Naive thymus-derived CD8-positive, alpha-beta T cell (primary cell): ENCODE results near the gene TPTE. TPM values are rescaled to one million over a fixed set of nuclear protein-coding genes. Genes with fewer than 3 reads are reported as not detected.
"Not testable (repeated sequence)": the region's sequence is repeated elsewhere in the genome, so short reads cannot be mapped to it uniquely, and the experiment has no call there.

Source experiments
- ATAC-seq, 2 donors: fragments of 150-1000 bp; cut with Tn5 transposase in 1 of 2; sonication (Bioruptor Pico), chemical (Tn5 transposase) in 1 of 2; 1 replicate in 1 of 2; 2 replicates in 1 of 2; pipeline ENCODE4 v1.10.0; 2021; ENCODE audit warnings: mild to moderate bottlenecking in 2 of 2, moderate library complexity in 2 of 2
- POLR2A ChIA-PET: fragments of 350-600 bp; sonication (Branson Sonifier 250); formaldehyde crosslinking; loops from one replicate; lab custom pipeline; 2021; ENCODE audit warnings: antibody characterized with exemption; lab: Charles Lee
- DNase-seq, 10 donors: peaks; one replicate each; pipeline versions ENCODE4 v3.0.0 to v3.0.0-alpha.2; 2020 to 2022
- H3K27ac Mint-ChIP-seq, 10 donors: one replicate each; pipeline ENCODE4 v1.8.0; 2020 to 2022; ENCODE audit warnings: mild to moderate bottlenecking in 10 of 10, mixed read lengths in 10 of 10, moderate library complexity in 4 of 10, inconsistent platforms in 1 of 10
- H3K27me3 Mint-ChIP-seq, 5 donors: one replicate each; pipeline ENCODE4 v1.8.0; 2021 to 2022; ENCODE audit warnings: mixed read lengths in 5 of 5
- H3K36me3 Mint-ChIP-seq, 3 donors: one replicate each; pipeline ENCODE4 v1.8.0; 2020 to 2022; ENCODE audit warnings: mixed read lengths in 3 of 3, mild to moderate bottlenecking in 2 of 3, inconsistent platforms in 1 of 3
- H3K4me1 Mint-ChIP-seq, 4 donors: one replicate each; pipeline ENCODE4 v1.8.0; 2021 to 2022; ENCODE audit warnings: mixed read lengths in 4 of 4
- H3K4me3 Mint-ChIP-seq, 10 donors: one replicate each; pipeline ENCODE4 v1.8.0; 2020 to 2022; ENCODE audit warnings: mild to moderate bottlenecking in 10 of 10, mixed read lengths in 10 of 10, moderate library complexity in 6 of 10, inconsistent platforms in 1 of 10
- H3K9me3 Mint-ChIP-seq, 9 donors: one replicate each; pipeline ENCODE4 v1.8.0; 2020 to 2022; ENCODE audit warnings: mixed read lengths in 9 of 9, mild to moderate bottlenecking in 3 of 9, inconsistent platforms in 1 of 9, moderate library complexity in 1 of 9
- polyA plus RNA-seq, 3 donors: library from polyadenylated mRNA; unstranded; fragments of 300-500 nt; fragmentation: Illumina TruSeq; gene quantifications; one replicate each; pipeline ENCODE4 v1.2.3, GENCODE V29; 2021
- total RNA-seq, 8 experiments: library from RNA in 2 of 8; stranded (reverse) in 2 of 8; gene quantifications; one replicate each; pipeline ENCODE4 v1.2.3 and lab custom pipeline; 2021 to 2026

Gene TPTE
- total RNA-seq (not detected), polyA plus RNA-seq (not detected), total RNA-seq (lab: John Stamatoyannopoulos, UW) (0 reads per million in 6 experiments)

- H3K36me3 Mint-ChIP-seq, result peaks cover 0 to 26% (median 2%) of the 10 kb centered on the region in 3 donors
- no peaks in the 10 kb centered on the region for H3K27me3 Mint-ChIP-seq
- H3K27ac Mint-ChIP-seq, result no peak within 1 kb of the TSS
- no peak for ATAC-seq
- no peaks in the 10 kb centered on the region for H3K4me1 Mint-ChIP-seq
- no peak for DNase-seq
- no peak within 1 kb of the TSS for H3K4me3 Mint-ChIP-seq
- POLR2A ChIA-PET, result no interaction called here
- peaks cover 10 to 63% (median 37%) of the 10 kb centered on the region in 9 donors for H3K9me3 Mint-ChIP-seq
Observed at GRCh38 chr21:10521091-10521598, at the start of gene TPTE. TSS of gene TPTE (plus strand) at chr21:10521583. CDS start at chr21:10538724, 17,141 bp downstream.

DNA sequence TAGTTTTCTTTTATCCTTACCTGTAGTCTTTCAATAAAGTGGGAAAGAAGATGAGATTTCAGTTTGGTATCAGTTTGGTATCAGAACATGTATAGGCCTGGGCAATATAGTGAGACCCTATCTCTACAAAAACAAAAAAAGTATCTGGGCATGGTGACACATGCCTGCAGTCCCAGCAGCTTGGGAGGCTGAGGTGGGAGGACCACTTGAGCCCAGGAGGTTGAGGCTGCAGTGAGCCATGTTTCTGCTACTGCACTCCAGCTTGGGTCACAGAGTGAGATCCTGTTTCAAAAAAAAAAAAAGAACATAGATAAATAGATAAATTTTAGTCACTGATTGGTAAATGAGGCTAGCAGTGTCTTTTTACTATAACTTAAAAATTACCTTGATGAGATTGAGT lies 49.4 kb upstream of the TPTE start:
- H3K4me1 Mint-ChIP-seq, ATAC-seq, H3K4me3 Mint-ChIP-seq, DNase-seq, POLR2A ChIA-PET, H3K36me3 Mint-ChIP-seq, H3K27me3 Mint-ChIP-seq, H3K27ac Mint-ChIP-seq: not testable (repeated sequence)
- H3K9me3 Mint-ChIP-seq, result peaks cover 0 to 17% (median 9%) of the 10 kb centered on the region in 9 donors

GRCh38 chr21:10477794-10478193 lies 43.6 kb upstream of the TPTE start:
- ATAC-seq, H3K27ac Mint-ChIP-seq, H3K4me1 Mint-ChIP-seq, POLR2A ChIA-PET, H3K4me3 Mint-ChIP-seq, H3K36me3 Mint-ChIP-seq, DNase-seq, H3K27me3 Mint-ChIP-seq: not testable (repeated sequence)
- peaks cover 0 to 42% (median 21%) of the 10 kb centered on the region in 9 donors for H3K9me3 Mint-ChIP-seq

DNA sequence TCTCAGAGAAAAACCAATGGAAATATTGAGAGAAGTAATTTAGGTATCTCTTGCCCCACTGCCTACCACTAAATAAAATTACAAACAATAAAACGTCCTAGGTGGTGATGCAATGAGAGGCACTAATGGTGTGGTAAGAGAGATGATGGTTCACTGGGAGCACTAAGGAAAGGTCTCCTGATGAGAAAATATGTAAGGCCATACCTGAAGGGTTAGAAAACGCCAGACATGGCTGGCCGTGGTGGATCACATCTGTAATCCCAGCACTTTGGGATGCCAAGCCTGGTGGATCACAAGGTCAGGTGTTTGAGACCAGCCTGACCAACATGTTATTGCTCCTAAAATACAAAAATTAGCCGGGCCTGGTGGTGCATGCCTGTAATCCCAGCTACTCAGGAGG lies 41.5 kb upstream of the TPTE start:
- H3K36me3 Mint-ChIP-seq, POLR2A ChIA-PET: not testable (repeated sequence)

DNA sequence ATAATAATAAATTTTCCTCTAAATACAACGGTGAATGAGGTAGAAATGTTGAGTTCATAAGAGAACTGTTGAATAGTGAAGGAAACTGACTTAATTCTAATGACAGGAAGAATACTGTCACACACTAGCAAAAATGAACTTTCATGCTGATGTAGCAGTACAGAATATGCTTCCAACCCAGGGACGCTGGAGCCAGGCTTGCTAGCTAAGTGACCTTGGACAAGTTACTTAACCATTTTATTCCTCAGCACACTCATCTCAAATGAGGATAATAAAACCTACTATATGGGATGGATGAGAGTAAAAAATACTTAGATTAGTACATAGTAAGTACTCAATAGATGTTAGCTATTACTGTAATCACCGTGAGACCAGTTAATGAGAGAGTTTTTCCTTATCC lies 36.5 kb upstream of the TPTE start:
- H3K27me3 Mint-ChIP-seq, H3K27ac Mint-ChIP-seq, H3K4me1 Mint-ChIP-seq, POLR2A ChIA-PET, ATAC-seq, H3K36me3 Mint-ChIP-seq, H3K4me3 Mint-ChIP-seq, DNase-seq: not testable (repeated sequence)
- H3K9me3 Mint-ChIP-seq, result peaks cover 0 to 29% (median 16%) of the 10 kb centered on the region in 9 donors

More for the DNA sequence above, 41.5 kb upstream of the TPTE start:
- H3K27me3 Mint-ChIP-seq, DNase-seq, H3K4me3 Mint-ChIP-seq, H3K4me1 Mint-ChIP-seq, ATAC-seq, H3K27ac Mint-ChIP-seq: not testable (repeated sequence)
- peaks cover 0 to 51% (median 25%) of the 10 kb centered on the region in 9 donors for H3K9me3 Mint-ChIP-seq

- H3K36me3 Mint-ChIP-seq, ATAC-seq, POLR2A ChIA-PET, H3K4me1 Mint-ChIP-seq, DNase-seq, H3K27me3 Mint-ChIP-seq, H3K27ac Mint-ChIP-seq, H3K4me3 Mint-ChIP-seq: not testable (repeated sequence)
- peaks cover 0 to 14% (median 5%) of the 10 kb centered on the region in 9 donors for H3K9me3 Mint-ChIP-seq
Observed at GRCh38 chr21:10490453-10490852, 30.9 kb upstream of the TPTE start.

DNA sequence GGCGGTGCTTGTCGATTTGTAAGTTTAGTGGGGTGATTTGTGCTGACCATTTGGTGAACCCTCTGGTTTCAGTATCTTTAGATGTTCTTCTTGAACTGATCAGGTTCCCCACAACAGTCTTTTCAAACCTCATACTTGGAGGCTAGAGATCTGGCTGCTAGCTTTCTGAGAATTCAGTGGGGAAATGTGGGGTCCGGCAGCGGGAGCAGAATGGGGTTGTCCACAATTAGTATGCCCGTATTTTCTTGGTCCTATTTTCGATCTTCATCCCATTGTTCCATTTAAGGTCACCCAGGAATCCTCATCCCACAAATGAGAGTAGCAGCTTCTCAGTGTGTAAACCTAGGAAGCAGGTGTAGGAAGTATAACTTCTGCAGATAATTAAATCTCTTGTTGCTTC lies 10.3 kb upstream of the TPTE start:
- DNase-seq (no peak), ATAC-seq (no peak)
- POLR2A ChIA-PET, result no interaction called here
- no peak overlapping the region for H3K4me3 Mint-ChIP-seq
- H3K36me3 Mint-ChIP-seq, result peaks cover 0 to 7% (median 0%) of the 10 kb centered on the region in 3 donors
- no peaks in the 10 kb centered on the region for H3K4me1 Mint-ChIP-seq
- H3K27me3 Mint-ChIP-seq, result no peaks in the 10 kb centered on the region
- peaks cover 10 to 35% (median 20%) of the 10 kb centered on the region in 9 donors for H3K9me3 Mint-ChIP-seq
- H3K27ac Mint-ChIP-seq, result no peak overlapping the region

DNA sequence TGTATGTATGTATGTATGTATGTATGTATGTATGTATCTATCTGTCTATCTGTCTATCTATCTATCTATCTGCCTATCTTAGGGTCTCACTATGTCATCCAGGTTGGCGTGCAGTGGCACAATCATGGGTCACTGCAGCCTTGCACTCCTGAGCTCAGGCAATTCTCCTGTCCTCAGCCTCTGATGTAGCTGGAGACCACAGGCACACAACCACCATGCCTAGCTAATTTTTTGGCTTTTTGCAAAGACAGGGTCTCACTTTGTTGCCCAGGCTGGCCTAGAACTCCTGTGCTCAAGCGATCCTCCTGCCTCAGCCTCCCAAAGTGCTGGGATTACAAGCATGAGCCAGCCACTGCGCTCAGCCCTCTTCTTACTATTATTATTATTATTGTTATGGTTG lies 4.5 kb upstream of the TPTE start:
- H3K27ac Mint-ChIP-seq, result not testable (repeated sequence)

DNA sequence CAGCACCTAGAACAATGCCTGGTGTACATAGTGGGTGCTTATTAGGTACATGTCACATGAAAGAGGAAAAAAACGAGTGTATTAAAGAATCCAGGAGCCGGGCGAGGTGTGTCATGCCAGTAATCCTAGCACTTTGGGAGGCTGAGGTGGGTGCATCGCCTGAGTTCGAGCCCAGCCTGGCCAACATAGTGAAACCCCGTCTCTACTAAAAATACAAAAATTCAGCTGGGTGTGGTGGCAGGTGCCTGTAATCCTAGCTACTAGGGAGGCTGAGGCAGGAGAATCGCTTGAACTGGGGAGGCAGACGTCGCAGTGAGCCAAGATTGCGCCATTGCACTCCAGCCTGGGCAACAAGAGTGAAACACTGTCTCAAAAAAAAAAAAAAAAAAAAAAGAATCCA lies 3.5 kb upstream of the TPTE start:
- DNase-seq, H3K27me3 Mint-ChIP-seq, ATAC-seq, POLR2A ChIA-PET, H3K27ac Mint-ChIP-seq, H3K4me3 Mint-ChIP-seq, H3K4me1 Mint-ChIP-seq: not testable (repeated sequence)
- H3K36me3 Mint-ChIP-seq, result peaks cover 0 to 13% (median 2%) of the 10 kb centered on the region in 3 donors
- H3K9me3 Mint-ChIP-seq, result peaks cover 16 to 61% (median 33%) of the 10 kb centered on the region in 9 donors

More for the DNA sequence above, 4.5 kb upstream of the TPTE start:
- ATAC-seq, H3K4me1 Mint-ChIP-seq, POLR2A ChIA-PET, H3K4me3 Mint-ChIP-seq, H3K27me3 Mint-ChIP-seq, DNase-seq: not testable (repeated sequence)
- Mint-ChIP-seq H3K36me3 (peaks cover 0 to 13% (median 0%) of the 10 kb centered on the region in 3 donors), H3K9me3 (peaks cover 16 to 54% (median 31%) of the 10 kb centered on the region in 9 donors)

DNA sequence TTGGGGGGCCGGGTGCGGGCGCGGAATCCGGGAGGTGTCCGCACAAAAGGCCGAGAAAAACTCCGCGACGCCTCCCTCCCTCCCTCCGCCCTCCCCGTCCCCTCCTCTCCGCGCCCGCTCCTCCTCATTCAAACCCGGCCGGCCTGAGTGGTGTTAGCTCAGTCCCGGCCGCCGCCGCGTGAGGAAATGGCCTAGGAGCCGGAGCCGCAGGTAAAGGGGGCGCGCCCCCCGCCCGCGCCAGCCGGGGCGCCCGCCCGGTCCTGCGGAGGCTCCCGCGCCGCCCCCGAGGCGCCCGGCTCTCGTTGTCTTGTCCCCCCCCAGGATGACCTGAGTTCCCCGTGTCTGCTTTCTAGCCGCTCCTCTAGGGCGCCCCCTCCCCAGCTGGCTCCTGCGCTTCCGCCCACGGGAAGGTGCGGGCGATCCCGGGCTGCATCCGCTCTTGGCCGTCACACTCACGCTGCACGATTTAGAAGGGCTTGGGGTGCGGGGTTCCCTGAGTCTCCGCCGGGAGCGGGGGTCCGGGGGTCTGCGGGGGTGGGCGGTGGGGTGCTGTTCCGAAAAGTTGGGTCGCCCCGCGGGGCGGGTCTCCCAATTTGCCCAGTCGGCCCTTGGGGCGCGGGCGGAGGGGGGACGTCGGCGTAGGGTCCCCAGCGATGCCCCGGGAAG lies 585 bp downstream of the TPTE start:
- peaks cover 10 to 57% (median 32%) of the 10 kb centered on the region in 9 donors for H3K9me3 Mint-ChIP-seq
- H3K4me1 Mint-ChIP-seq, H3K27me3 Mint-ChIP-seq, DNase-seq, POLR2A ChIA-PET, H3K4me3 Mint-ChIP-seq, H3K27ac Mint-ChIP-seq: not testable (repeated sequence)
- peaks cover 0 to 26% (median 2%) of the 10 kb centered on the region in 3 donors for H3K36me3 Mint-ChIP-seq
- peak; percentile 53 to 65 for ATAC-seq

DNA sequence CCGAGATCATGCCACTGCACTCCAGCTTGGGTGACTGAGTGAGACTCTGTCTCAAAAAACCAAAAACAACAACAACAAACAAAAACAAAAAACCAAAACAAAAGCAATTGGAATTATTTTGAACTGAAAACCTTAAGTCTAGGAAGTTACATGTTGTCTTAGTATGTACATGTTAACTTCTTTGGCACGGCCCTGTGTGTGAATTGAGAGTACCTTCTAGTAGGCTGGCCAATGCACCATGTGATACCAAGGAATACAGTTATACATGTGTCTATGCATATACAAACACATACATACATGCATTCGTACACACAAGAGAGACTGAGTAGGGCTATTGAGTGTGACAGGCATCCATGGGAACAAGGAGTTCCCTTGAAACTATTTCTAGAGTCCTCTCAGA lies 18.6 kb downstream of the TPTE start:
- H3K9me3 Mint-ChIP-seq, result peaks cover 0 to 13% (median 8%) of the 10 kb centered on the region in 9 donors
- H3K27ac Mint-ChIP-seq, result no peak overlapping the region
- no peaks in the 10 kb centered on the region for H3K4me1 Mint-ChIP-seq
- POLR2A ChIA-PET, result no interaction called here
- DNase-seq (no peak), ATAC-seq (no peak)
- no peak overlapping the region for H3K4me3 Mint-ChIP-seq
- H3K36me3 Mint-ChIP-seq, result no peaks in the 10 kb centered on the region
- no peaks in the 10 kb centered on the region for H3K27me3 Mint-ChIP-seq

GRCh38 chr21:10544376-10544775 lies 23.0 kb downstream of the TPTE start:
- Mint-ChIP-seq H3K36me3 (peaks cover 0 to 18% (median 0%) of the 10 kb centered on the region in 3 donors), H3K9me3 (peaks cover 0 to 30% (median 21%) of the 10 kb centered on the region in 9 donors)
- POLR2A ChIA-PET, ATAC-seq, H3K4me1 Mint-ChIP-seq, DNase-seq, H3K27me3 Mint-ChIP-seq, H3K4me3 Mint-ChIP-seq, H3K27ac Mint-ChIP-seq: not testable (repeated sequence)

GRCh38 chr21:10547868-10548267 lies 26.5 kb downstream of the TPTE start:
- H3K4me1 Mint-ChIP-seq, ATAC-seq, H3K4me3 Mint-ChIP-seq, H3K27ac Mint-ChIP-seq, H3K27me3 Mint-ChIP-seq, POLR2A ChIA-PET, DNase-seq: not testable (repeated sequence)
- H3K36me3 Mint-ChIP-seq, result peaks cover 0 to 25% (median 0%) of the 10 kb centered on the region in 3 donors
- H3K9me3 Mint-ChIP-seq, result peaks cover 9 to 60% (median 39%) of the 10 kb centered on the region in 9 donors
